ENCODE measurements around the gene SLC16A10. TPM values are rescaled to one million over a fixed set of nuclear protein-coding genes. Genes with fewer than 3 reads are reported as not detected.

The SLC16A10 gene
- polyA plus RNA-seq, 1 experiment, result not detected

DNA sequence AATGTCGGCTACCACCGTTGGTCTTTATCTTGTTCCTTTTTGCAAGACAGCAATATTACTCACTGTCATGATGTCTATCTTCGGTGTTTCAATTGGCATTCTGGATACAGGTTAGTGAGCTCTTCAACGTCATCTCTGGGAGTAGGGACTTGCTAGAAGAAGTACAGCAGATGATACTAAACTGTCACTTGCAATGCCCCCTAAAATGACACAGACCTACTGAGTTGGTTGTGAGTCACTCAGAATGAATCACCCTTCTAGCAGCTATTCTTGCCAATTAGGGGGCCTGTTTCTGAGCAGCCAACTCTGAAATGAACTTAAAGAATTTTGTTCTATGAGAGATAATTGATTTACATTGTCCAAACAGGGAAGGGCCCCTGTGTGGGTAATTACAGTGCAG lies 176.5 kb downstream of the SLC16A10 start:
- Histone ChIP-seq H3K27me3 (ENCODE audit: control insufficient read depth, insufficient read depth, low read length) (no peaks in the 10 kb centered on the region), H3K4me3 (ENCODE audit: low read depth, low read length) (no peak overlapping the region), H3K36me3 (ENCODE audit: control insufficient read depth, insufficient read depth, low read length) (no peaks in the 10 kb centered on the region; the same call in 1 of the 2 replicates)
- POLR2A ChIA-PET, result no interaction called here
- TF ChIP-seq, protein P1, sequence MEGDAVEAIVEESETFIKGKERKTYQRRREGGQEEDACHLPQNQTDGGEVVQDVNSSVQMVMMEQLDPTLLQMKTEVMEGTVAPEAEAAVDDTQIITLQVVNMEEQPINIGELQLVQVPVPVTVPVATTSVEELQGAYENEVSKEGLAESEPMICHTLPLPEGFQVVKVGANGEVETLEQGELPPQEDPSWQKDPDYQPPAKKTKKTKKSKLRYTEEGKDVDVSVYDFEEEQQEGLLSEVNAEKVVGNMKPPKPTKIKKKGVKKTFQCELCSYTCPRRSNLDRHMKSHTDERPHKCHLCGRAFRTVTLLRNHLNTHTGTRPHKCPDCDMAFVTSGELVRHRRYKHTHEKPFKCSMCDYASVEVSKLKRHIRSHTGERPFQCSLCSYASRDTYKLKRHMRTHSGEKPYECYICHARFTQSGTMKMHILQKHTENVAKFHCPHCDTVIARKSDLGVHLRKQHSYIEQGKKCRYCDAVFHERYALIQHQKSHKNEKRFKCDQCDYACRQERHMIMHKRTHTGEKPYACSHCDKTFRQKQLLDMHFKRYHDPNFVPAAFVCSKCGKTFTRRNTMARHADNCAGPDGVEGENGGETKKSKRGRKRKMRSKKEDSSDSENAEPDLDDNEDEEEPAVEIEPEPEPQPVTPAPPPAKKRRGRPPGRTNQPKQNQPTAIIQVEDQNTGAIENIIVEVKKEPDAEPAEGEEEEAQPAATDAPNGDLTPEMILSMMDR (IDR thresholded peaks at IDR 0.05; ENCODE audit: insufficient read depth, low read depth, low read length), result no peak
- peak; percentile 38 for DNase-seq (ENCODE audit: low read depth)
- CTCF ChIA-PET, result no interaction called here

DNA sequence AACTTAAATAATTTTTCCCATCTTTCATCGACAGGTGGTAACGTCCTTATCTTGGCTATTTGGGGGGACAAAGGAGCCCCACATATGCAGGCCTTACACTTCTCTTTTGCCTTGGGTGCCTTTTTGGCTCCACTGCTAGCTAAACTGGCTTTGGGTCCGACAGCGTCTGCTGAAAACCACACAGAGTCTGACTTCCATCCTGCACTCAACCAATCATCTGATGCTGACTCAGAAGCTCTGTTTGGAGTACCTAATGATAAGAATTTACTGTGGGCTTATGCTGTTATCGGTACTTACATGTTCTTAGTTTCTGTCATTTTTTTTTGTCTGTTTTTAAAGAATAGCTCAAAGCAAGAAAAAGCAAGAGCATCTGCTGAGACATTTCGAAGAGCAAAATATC lies 178.5 kb downstream of the SLC16A10 start:
- DNase-seq (ENCODE audit: low read depth), result no peak
- H3K4me3 ChIP-seq (ENCODE audit: low read depth, low read length), result no peak overlapping the region
- ChIA-PET POLR2A (no interaction called here), CTCF (interaction anchor here (0.8 to 1.2 kb wide), 2 partner anchors 10 to 12 kb away, joined by 3 read pairs; no protein-coding TSS in a partner anchor)
- no peaks in the 10 kb centered on the region for H3K27me3 ChIP-seq (ENCODE audit: control insufficient read depth, insufficient read depth, low read length)
- TF ChIP-seq, protein P1 (IDR thresholded peaks at IDR 0.05; ENCODE audit: insufficient read depth, low read depth, low read length), result no peak
- no peaks in the 10 kb centered on the region; the same call in 1 of the 2 replicates for H3K36me3 ChIP-seq (ENCODE audit: control insufficient read depth, insufficient read depth, low read length)

DNA sequence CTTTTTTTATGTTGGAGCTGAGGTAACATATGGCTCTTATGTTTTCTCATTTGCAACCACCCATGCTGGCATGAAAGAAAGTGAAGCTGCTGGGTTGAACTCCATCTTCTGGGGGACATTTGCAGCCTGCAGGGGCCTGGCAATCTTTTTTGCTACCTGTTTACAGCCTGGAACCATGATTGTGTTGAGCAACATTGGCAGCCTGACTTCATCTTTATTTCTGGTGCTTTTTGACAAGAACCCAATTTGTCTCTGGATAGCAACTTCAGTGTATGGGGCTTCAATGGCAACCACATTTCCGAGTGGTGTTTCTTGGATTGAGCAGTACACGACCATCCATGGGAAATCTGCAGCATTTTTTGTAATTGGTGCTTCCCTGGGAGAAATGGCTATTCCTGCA lies 179.0 kb downstream of the SLC16A10 start:
- no peaks in the 10 kb centered on the region; the same call in 1 of the 2 replicates for H3K36me3 ChIP-seq (ENCODE audit: control insufficient read depth, insufficient read depth, low read length)
- TF ChIP-seq, protein P1 (IDR thresholded peaks at IDR 0.05; ENCODE audit: insufficient read depth, low read depth, low read length), result no peak
- ChIA-PET POLR2A (no interaction called here), CTCF (interaction anchor here (0.8 to 1.2 kb wide), 2 partner anchors 9 to 11 kb away, joined by 3 read pairs; no protein-coding TSS in a partner anchor)
- no peak for DNase-seq (ENCODE audit: low read depth)
- no peak overlapping the region for H3K4me3 ChIP-seq (ENCODE audit: low read depth, low read length)
- no peaks in the 10 kb centered on the region for H3K27me3 ChIP-seq (ENCODE audit: control insufficient read depth, insufficient read depth, low read length)

DNA sequence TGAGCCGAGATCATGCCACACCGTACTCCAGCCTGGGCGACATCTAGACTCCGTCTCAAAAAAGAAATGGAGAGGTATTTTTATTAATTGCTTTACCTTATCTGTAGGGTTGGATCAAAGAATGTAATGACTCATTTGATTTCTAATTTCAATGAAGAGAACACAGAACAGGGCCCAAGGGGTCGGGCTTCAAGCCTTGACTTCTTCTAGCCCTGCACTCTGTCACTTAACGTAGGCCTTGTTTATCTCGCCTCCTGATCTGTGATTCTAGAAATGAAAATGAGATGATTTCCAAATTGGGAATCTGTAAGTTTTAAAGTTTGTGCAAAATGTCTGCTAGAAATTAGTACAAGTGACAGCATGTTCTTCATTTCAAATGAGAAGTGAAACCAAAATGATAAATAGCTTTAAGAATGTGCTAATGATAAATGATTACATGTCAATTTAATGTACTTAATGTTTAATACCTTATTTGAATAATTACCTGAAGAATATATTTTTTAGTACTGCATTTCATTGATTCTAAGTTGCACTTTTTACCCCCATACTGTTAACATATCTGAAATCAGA lies 180.5 kb downstream of the SLC16A10 start:
- Histone ChIP-seq H3K4me3 (ENCODE audit: low read depth, low read length) (no peak overlapping the region), H3K36me3 (ENCODE audit: control insufficient read depth, insufficient read depth, low read length) (no peaks in the 10 kb centered on the region; the same call in 1 of the 2 replicates), H3K27me3 (ENCODE audit: control insufficient read depth, insufficient read depth, low read length) (no peaks in the 10 kb centered on the region)
- DNase-seq (ENCODE audit: low read depth), result no peak
- CTCF ChIA-PET, result no interaction called here
- POLR2A ChIA-PET, result no interaction called here
- TF ChIP-seq, protein P1 (IDR thresholded peaks at IDR 0.05; ENCODE audit: insufficient read depth, low read depth, low read length), result no peak

DNA sequence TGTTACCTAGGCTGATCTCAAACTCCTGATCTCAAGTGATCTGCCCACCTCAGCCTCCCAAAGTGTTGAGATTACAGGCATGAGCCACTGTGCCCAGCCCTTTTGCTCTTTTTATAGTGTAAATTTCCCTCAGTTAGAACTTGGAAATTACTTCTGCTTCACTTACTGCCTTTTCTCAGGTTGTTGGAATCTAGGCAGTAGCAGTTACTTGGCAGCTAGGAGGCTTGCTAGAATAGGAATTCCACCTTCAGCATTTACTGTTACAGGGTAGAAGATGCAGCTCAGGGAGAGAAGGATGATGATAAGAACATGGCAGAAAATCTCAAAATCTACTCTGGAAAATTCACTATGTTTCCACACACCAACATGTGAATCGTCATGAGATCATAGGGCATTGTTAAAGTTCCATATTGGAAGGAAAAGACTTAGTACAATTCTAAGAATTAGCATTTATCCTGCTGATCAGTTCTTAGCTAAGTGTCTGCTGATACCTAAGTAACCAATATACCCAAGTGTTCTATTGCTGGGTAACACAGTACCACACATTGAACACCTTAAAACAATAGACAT lies 182.2 kb downstream of the SLC16A10 start:
- Histone ChIP-seq H3K27me3 (ENCODE audit: control insufficient read depth, insufficient read depth, low read length) (no peaks in the 10 kb centered on the region), H3K4me3 (ENCODE audit: low read depth, low read length) (no peak overlapping the region), H3K36me3 (ENCODE audit: control insufficient read depth, insufficient read depth, low read length) (no peaks in the 10 kb centered on the region; the same call in 1 of the 2 replicates)
- CTCF ChIA-PET, result interaction anchor here (0.6 to 0.9 kb wide), 2 partner anchors 10 to 48 kb away, joined by 4 read pairs; a partner anchor contains a TSS
- TF ChIP-seq, protein P1 (IDR thresholded peaks at IDR 0.05; ENCODE audit: insufficient read depth, low read depth, low read length), result no peak
- POLR2A ChIA-PET, result no interaction called here
- DNase-seq (ENCODE audit: low read depth), result no peak

All from BJ (cell line).